CD4-positive, alpha-beta memory T cell (primary cell): Measurements from ENCODE around the gene CCDC141. TPM values are rescaled to one million over a fixed set of nuclear protein-coding genes. Genes with fewer than 3 reads are reported as not detected.

Experiments used
- CTCF ChIA-PET: fragments of 350-600 bp; sonication (Branson Sonifier 250); formaldehyde crosslinking; loops from one replicate; lab custom pipeline; 2021; ENCODE audit warnings: inconsistent platforms; ENCODE audit not compliant: partially characterized antibody; lab: Charles Lee
- POLR2A ChIA-PET: fragments of 350-600 bp; sonication (Branson Sonifier 250); formaldehyde crosslinking; loops from one replicate; lab custom pipeline; 2021; ENCODE audit not compliant: partially characterized antibody; lab: Charles Lee
- DNase-seq, 5 donors: peaks; one replicate each; pipeline versions ENCODE4 v3.0.0 to v3.0.0-alpha.2; 2020 to 2022; ENCODE audit warnings: mixed read lengths in 1 of 5
- H3K27ac ChIP-seq: one replicate; pipeline ENCODE4 v1.7.0; 2013; ENCODE audit warnings: low read depth, low read length
- H3K27me3 ChIP-seq: 2 replicates; pipeline ENCODE4 v1.7.0; 2013; ENCODE audit warnings: mild to moderate bottlenecking, low read length, moderate library complexity; ENCODE audit not compliant: insufficient read depth
- H3K36me3 ChIP-seq: 2 replicates; pipeline ENCODE4 v1.7.0; 2013; ENCODE audit warnings: mild to moderate bottlenecking, low read length, moderate library complexity; ENCODE audit not compliant: insufficient read depth
- H3K4me1 ChIP-seq: 2 replicates; pipeline ENCODE4 v1.7.0; 2013; ENCODE audit warnings: mild to moderate bottlenecking, low read length, moderate library complexity; ENCODE audit not compliant: insufficient read depth
- H3K4me3 ChIP-seq, 2 donors: one replicate each; pipeline ENCODE4 v1.7.0; 2013; ENCODE audit warnings: low read length in 2 of 2, mild to moderate bottlenecking in 1 of 2
- H3K9me3 ChIP-seq, 2 donors: one replicate each; pipeline ENCODE4 v1.7.0; 2013; ENCODE audit warnings: low read length in 2 of 2, control low read depth in 1 of 2; ENCODE audit not compliant: control insufficient read depth in 1 of 2
- H3K27ac Mint-ChIP-seq, 7 donors: one replicate each; pipeline ENCODE4 v1.8.0; 2020 to 2021; ENCODE audit warnings: mixed read lengths in 7 of 7, mild to moderate bottlenecking in 6 of 7, inconsistent platforms in 3 of 7, moderate library complexity in 3 of 7
- H3K27me3 Mint-ChIP-seq, 2 donors: one replicate each; pipeline ENCODE4 v1.8.0; 2020 to 2021; ENCODE audit warnings: mixed read lengths in 2 of 2
- H3K36me3 Mint-ChIP-seq, 2 donors: one replicate each; pipeline ENCODE4 v1.8.0; 2020 to 2021; ENCODE audit warnings: mixed read lengths in 2 of 2, inconsistent platforms in 1 of 2, mild to moderate bottlenecking in 1 of 2
- H3K4me1 Mint-ChIP-seq, 4 donors: one replicate each; pipeline ENCODE4 v1.8.0; 2020 to 2021; ENCODE audit warnings: mixed read lengths in 4 of 4, mild to moderate bottlenecking in 1 of 4
- H3K4me3 Mint-ChIP-seq, 8 donors: one replicate each; pipeline ENCODE4 v1.8.0; 2020 to 2021; ENCODE audit warnings: mixed read lengths in 8 of 8, mild to moderate bottlenecking in 7 of 8, moderate library complexity in 6 of 8, inconsistent platforms in 3 of 8
- H3K9me3 Mint-ChIP-seq, 8 donors: one replicate each; pipeline ENCODE4 v1.8.0; 2020 to 2021; ENCODE audit warnings: mixed read lengths in 8 of 8, mild to moderate bottlenecking in 5 of 8, inconsistent platforms in 3 of 8, moderate library complexity in 1 of 8
- intact Hi-C: fragments of 100-400 bp; cut with micrococcal nuclease; formaldehyde crosslinking; loops from one replicate; pipeline ENCODE4 v1.15.1; 2023
- polyA plus RNA-seq, 2 donors: library from polyadenylated mRNA; unstranded; fragments of 300-500 nt; fragmentation: Illumina TruSeq; gene quantifications; one replicate each; pipeline ENCODE4 v1.2.3, GENCODE V29; 2021
- total RNA-seq, 2 experiments: library from RNA; stranded (reverse); gene quantifications; one replicate each; pipeline ENCODE4 v1.2.3, GENCODE V29; 2021

The CCDC141 gene
- total and polyA plus RNA-seq, 4 experiments from 2014 or later = 0.73 to 8.2 (median 5.3) TPM

- Histone ChIP-seq H3K27ac (no peak overlapping the region), H3K4me1 (no peaks in the 10 kb centered on the region), H3K4me3 (no peak overlapping the region), H3K27me3 (no peaks in the 10 kb centered on the region), H3K9me3 (no peaks in the 10 kb centered on the region), H3K36me3 (no peaks in the 10 kb centered on the region)
- Mint-ChIP-seq H3K4me1 (peaks cover 0 to 1% (median 0%) of the 10 kb centered on the region in 4 donors), H3K9me3 (no peaks in the 10 kb centered on the region), H3K4me3 (no peak overlapping the region), H3K36me3 (no peaks in the 10 kb centered on the region), H3K27ac (no peak overlapping the region), H3K27me3 (peaks cover 1 to 2% of the 10 kb centered on the region in 2 donors)
- no peak for DNase-seq
- CTCF ChIA-PET = interaction anchor here (0.8 to 1.7 kb wide), 8 partner anchors 9 to 214 kb away, joined by 3 to 7 read pairs (median 4); no protein-coding TSS in a partner anchor
- intact Hi-C loops = loop anchor here (2.0 kb wide), 1 partner anchor 25 kb away; no protein-coding TSS in a partner anchor
- POLR2A ChIA-PET = no interaction called here
These were observed 134.3 kb downstream of the CCDC141 start for GRCh38 chr2:178915423-178916173.

- CTCF ChIA-PET = interaction anchor here (0.9 to 3.3 kb wide), 8 partner anchors 9 to 216 kb away, joined by 4 to 8 read pairs (median 7); no protein-coding TSS in a partner anchor
- intact Hi-C loops = loop anchor here (1.0 to 5.0 kb wide), 5 partner anchors 24 to 802 kb away; partner anchors contain the start of gene RBM45
These were observed 135.6 kb downstream of the CCDC141 start for GRCh38 chr2:178914259-178914849.

DNA sequence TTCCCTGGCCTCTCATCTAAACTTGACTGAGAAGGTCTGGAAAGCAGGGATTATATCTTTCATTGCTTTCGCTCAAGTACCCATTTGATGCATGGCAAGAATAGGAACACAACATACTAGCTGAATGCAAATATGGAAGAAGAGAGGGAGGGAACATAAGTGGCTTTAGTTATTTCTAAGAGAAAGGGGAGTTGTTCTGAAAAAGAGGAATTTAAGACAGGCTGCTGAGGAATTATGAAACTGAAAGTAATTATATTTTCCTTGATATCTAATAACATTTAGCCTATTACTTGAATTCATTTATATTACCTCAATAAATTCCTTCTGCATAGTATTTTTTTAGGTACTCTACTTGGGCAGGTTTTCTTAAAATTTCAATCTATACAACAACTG, 136.9 kb downstream of the CCDC141 start:
- H3K36me3 Mint-ChIP-seq = no peaks in the 10 kb centered on the region
- H3K9me3 ChIP-seq = no peaks in the 10 kb centered on the region
- H3K4me3 Mint-ChIP-seq = no peak overlapping the region
- POLR2A ChIA-PET = no interaction called here
- no peak overlapping the region for H3K4me3 ChIP-seq
- H3K36me3 ChIP-seq = no peaks in the 10 kb centered on the region
- no peak for DNase-seq
- peaks cover 1 to 2% of the 10 kb centered on the region in 2 donors for H3K27me3 Mint-ChIP-seq
- CTCF ChIA-PET = interaction anchor here (0.5 to 3.3 kb wide), 11 partner anchors 8 to 217 kb away, joined by 3 to 8 read pairs (median 5); no protein-coding TSS in a partner anchor
- no peaks in the 10 kb centered on the region for H3K27me3 ChIP-seq
- H3K27ac ChIP-seq = no peak overlapping the region
- H3K4me1 Mint-ChIP-seq = peaks cover 0 to 1% (median 0%) of the 10 kb centered on the region in 4 donors
- intact Hi-C loops = loop anchor here (5.0 kb wide), 2 partner anchors 516 to 801 kb away; partner anchors contain the start of gene RBM45
- H3K9me3 Mint-ChIP-seq = no peaks in the 10 kb centered on the region
- H3K4me1 ChIP-seq = no peaks in the 10 kb centered on the region
- no peak overlapping the region for H3K27ac Mint-ChIP-seq

More at GRCh38 chr2:178914259-178914849, 135.6 kb downstream of the CCDC141 start:
- peak overlapping the region in 1 of 7 donors; percentile 84 for H3K27ac Mint-ChIP-seq
- no peak overlapping the region for H3K4me3 ChIP-seq
- peak; percentile 37 to 53 (median 44) for DNase-seq
- H3K9me3 Mint-ChIP-seq = no peaks in the 10 kb centered on the region
- no peaks in the 10 kb centered on the region for H3K36me3 Mint-ChIP-seq
- no peaks in the 10 kb centered on the region for H3K27me3 ChIP-seq
- peaks cover 1 to 2% of the 10 kb centered on the region in 2 donors for H3K27me3 Mint-ChIP-seq
- no peaks in the 10 kb centered on the region for H3K36me3 ChIP-seq
- H3K27ac ChIP-seq = no peak overlapping the region
- H3K9me3 ChIP-seq = no peaks in the 10 kb centered on the region
- H3K4me3 Mint-ChIP-seq = no peak overlapping the region
- no peaks in the 10 kb centered on the region for H3K4me1 ChIP-seq
- H3K4me1 Mint-ChIP-seq = peaks cover 0 to 1% (median 0%) of the 10 kb centered on the region in 4 donors
- POLR2A ChIA-PET = no interaction called here

GRCh38 chr2:178912416-178913048, 137.4 kb downstream of the CCDC141 start:
- Histone ChIP-seq H3K27me3 (no peaks in the 10 kb centered on the region), H3K4me1 (no peaks in the 10 kb centered on the region)
- no peak for DNase-seq

GRCh38 chr2:178911039-178911438, 138.9 kb downstream of the CCDC141 start:
- POLR2A ChIA-PET = no interaction called here
- Mint-ChIP-seq H3K4me3 (no peak overlapping the region), H3K4me1 (peaks cover 0 to 1% (median 0%) of the 10 kb centered on the region in 4 donors)

More at GRCh38 chr2:178912416-178913048, 137.4 kb downstream of the CCDC141 start:
- Histone ChIP-seq H3K36me3 (no peaks in the 10 kb centered on the region), H3K9me3 (no peaks in the 10 kb centered on the region), H3K4me3 (no peak overlapping the region), H3K27ac (no peak overlapping the region)
- intact Hi-C loops = loop anchor here (5.0 kb wide), 2 partner anchors 515 to 800 kb away; partner anchors contain the start of gene RBM45
- CTCF ChIA-PET = interaction anchor here (1.1 to 3.3 kb wide), 4 partner anchors 19 to 217 kb away, joined by 3 to 8 read pairs (median 6); no protein-coding TSS in a partner anchor
- POLR2A ChIA-PET = no interaction called here
- Mint-ChIP-seq H3K36me3 (no peaks in the 10 kb centered on the region), H3K4me1 (peaks cover 0 to 1% (median 0%) of the 10 kb centered on the region in 4 donors), H3K27ac (peak overlapping the region in 1 of 7 donors; percentile 28), H3K4me3 (no peak overlapping the region), H3K27me3 (peaks cover 1 to 2% of the 10 kb centered on the region in 2 donors), H3K9me3 (no peaks in the 10 kb centered on the region)

GRCh38 chr2:178910005-178910404, 139.9 kb downstream of the CCDC141 start:
- ChIA-PET POLR2A (no interaction called here), CTCF (interaction anchor here (1.4 to 2.4 kb wide), 5 partner anchors 10 to 149 kb away, joined by 4 to 8 read pairs (median 6); no protein-coding TSS in a partner anchor)
- Mint-ChIP-seq H3K27ac (no peak overlapping the region), H3K27me3 (peaks cover 0 to 2% of the 10 kb centered on the region in 2 donors), H3K4me3 (no peak overlapping the region), H3K9me3 (no peaks in the 10 kb centered on the region), H3K4me1 (peaks cover 0 to 1% (median 0%) of the 10 kb centered on the region in 4 donors), H3K36me3 (no peaks in the 10 kb centered on the region)
- no peaks in the 10 kb centered on the region for H3K4me1 ChIP-seq
- H3K27me3 ChIP-seq = no peaks in the 10 kb centered on the region
- H3K36me3 ChIP-seq = no peaks in the 10 kb centered on the region
- DNase-seq = no peak
- intact Hi-C loops = loop anchor here (5.0 kb wide), 2 partner anchors 513 to 798 kb away; partner anchors contain the start of gene RBM45
- no peak overlapping the region for H3K4me3 ChIP-seq
- no peaks in the 10 kb centered on the region for H3K9me3 ChIP-seq
- H3K27ac ChIP-seq = no peak overlapping the region

More at GRCh38 chr2:178911039-178911438, 138.9 kb downstream of the CCDC141 start:
- peaks cover 1 to 2% of the 10 kb centered on the region in 2 donors for H3K27me3 Mint-ChIP-seq
- H3K27me3 ChIP-seq = no peaks in the 10 kb centered on the region
- H3K9me3 ChIP-seq = no peaks in the 10 kb centered on the region
- CTCF ChIA-PET = interaction anchor here (1.3 to 3.3 kb wide), 7 partner anchors 9 to 150 kb away, joined by 3 to 8 read pairs (median 6); partner anchors contain the start of gene CCDC141
- H3K9me3 Mint-ChIP-seq = no peaks in the 10 kb centered on the region
- H3K4me3 ChIP-seq = no peak overlapping the region
- H3K4me1 ChIP-seq = no peaks in the 10 kb centered on the region
- H3K27ac ChIP-seq = no peak overlapping the region
- no peak for DNase-seq
- H3K27ac Mint-ChIP-seq = no peak overlapping the region
- no peaks in the 10 kb centered on the region for H3K36me3 Mint-ChIP-seq
- intact Hi-C loops = loop anchor here (5.0 kb wide), 2 partner anchors 514 to 799 kb away; partner anchors contain the start of gene RBM45
- H3K36me3 ChIP-seq = no peaks in the 10 kb centered on the region
